NCI-H1694 treated with DMSO at 0.1 percent for 48 hours (cell line): ENCODE data around the gene OLFM1.
A peak's percentile ranks its signal among the peaks of the same experiment; 100 is the strongest.
"Not testable (repeated sequence)": the region's sequence is repeated elsewhere in the genome, so short reads cannot be mapped to it uniquely, and the experiment has no call there.

ENCODE experiments used
- DNase-seq: peaks from one replicate; lab custom pipeline; 2025; lab: John Stamatoyannopoulos, UW

The OLFM1 gene

DNA sequence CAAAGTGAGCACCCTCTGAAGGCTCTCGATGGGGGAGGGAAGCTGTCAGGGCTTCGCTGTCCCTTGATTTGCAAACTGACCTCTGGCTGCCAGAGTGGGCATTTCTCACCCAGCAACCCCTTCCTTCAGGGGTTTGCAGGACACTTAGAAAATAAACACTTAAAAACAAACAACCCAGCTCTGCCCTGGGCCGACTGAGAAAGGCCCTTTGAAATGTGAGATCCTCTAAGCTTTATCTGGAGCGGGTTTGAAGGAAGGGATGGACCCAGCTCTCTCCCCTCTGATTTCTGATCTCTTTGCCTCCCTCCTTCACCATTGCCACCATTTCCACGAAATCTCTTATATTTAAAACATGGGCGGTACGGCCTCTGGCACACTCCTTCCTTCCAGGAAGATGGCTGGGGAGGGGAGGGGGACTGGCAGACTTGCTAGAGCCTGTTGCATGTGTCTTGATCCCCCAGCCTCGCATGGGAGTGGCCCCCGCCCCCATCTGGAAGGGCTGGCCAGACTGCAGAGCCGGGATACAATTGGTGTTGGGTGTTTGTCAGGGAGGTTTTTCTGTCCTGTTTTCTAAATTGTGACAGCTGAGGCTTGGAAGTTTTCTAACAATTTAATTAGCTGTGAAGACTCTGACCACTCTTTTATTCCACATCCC lies 20.2 kb downstream of the OLFM1 start:
- no peak for DNase-seq

DNA sequence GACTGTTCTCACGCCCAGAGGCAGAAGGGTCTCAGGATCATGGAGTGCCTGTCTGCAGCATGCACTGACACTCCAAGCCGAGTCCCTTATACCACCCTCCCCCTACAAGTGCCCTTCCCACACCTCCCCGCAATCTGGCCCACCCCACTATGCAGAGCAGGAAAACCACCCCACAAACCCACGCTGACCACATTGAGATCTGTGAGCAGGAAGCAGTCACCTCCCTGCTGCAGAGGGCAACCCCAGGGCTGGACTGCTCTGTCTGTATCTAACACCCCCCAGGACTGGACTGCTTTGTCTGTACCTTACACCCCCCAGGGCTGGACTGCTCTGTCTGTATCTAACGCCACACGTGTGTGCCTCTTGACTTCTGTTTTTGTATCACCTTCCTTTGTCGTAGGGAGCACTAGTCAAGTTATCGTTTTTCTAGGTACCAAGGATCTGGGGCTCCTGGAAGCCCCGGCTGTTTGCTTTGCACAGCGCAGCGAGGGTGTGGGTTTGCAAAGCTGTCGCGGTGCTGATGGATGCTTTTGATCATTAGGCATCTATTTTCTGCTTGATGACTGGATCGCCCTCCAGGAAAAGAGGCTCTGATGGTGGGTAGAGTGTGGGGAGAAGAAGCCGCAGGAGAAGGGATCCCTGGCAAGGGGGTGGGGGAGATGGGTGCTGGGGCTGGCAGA lies 21.5 kb downstream of the OLFM1 start:
- DNase-seq = no peak

DNA sequence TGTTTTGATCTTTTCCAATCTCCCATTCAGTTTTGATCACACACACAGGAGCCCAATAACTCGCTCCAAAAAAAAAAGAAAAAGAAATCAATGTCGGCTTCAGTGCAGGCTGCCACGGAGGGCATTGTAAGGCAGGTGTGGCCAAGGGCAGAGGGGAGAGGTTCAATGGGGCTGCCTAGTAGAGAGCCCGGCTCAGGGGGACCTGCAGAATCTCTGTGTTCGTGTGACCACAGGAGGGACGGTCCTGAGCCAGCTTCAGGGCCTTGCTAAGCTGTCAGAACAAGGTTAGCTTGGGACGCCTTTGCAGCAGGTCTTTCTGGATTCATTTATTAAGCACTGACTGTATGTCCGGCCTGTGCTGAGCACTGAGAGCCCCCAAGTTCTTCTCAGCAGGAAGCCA lies 22.2 kb downstream of the OLFM1 start:
- no peak for DNase-seq

DNA sequence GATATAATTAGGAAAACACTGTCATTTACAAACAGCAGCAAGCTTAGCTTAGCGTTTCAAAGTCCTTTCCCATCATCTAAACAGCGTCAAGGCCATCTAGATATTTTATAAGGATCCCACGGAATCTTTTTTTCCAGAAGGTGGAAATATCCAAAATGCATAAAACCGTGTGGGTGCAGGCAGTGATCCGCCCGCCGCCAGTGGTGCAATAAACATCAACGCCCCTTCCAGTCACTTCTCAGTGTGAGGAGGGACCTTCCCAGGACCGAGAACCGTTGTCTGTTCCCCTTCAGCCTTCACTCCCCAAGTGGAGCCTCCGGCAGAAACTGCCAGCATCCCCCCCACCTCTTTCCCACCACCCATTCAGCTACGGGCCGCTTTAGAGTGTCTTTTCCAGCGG lies 22.9 kb downstream of the OLFM1 start:
- no peak for DNase-seq

- DNase-seq = not testable (repeated sequence)
Observed at GRCh38 chr9:135111600-135111999, 24.1 kb downstream of the OLFM1 start.

DNA sequence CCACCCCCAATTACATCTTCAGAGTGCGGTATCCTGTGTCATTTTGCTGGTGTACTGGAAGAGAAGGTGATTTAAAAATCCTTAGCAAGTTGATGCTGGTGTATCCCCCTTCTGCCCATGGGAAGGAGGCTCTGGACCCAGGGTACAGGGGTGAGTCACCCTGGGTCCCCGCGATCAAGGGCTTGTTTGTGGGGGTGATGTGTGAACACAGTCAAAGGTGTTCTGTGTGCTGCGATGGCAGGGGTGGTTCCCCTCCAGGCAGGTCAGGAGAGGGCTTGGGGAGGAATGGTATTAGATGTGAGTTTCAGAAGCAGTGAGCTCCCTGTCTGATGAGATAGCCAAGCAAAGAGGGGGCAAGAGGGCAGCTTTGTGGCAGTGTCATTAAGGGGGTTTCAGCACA lies 28.9 kb downstream of the OLFM1 start:
- DNase-seq = no peak

- no peak for DNase-seq
Observed at GRCh38 chr9:135116881-135117280, 29.4 kb downstream of the OLFM1 start.

- DNase-seq = no peak
Observed at GRCh38 chr9:135117281-135117680, 29.8 kb downstream of the OLFM1 start.

GRCh38 chr9:135119496-135120064 lies 32.1 kb downstream of the OLFM1 start:
- DNase-seq = no peak

GRCh38 chr9:135120249-135120648 lies 32.8 kb downstream of the OLFM1 start:
- no peak for DNase-seq

DNA sequence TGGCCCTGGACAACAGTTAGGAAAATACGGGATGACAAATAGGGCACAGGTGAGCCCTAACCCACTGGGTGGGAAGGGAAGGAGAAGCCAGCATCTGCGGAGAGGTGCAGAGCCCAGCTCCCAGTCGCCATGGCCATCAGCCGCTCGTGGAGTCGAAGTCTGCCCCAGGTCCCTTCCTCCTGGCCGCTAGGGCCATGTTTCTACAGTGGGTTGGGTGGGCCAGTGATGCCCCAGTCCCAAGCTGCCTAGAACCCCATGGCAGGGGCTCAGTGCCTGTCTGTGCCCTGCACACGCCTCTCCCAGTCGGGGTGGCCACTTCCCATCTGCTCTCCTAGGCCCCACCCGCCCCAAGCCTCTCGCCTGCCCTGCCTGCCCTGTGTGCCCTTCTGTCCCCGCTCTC lies 34.8 kb downstream of the OLFM1 start:
- no peak for DNase-seq

DNA sequence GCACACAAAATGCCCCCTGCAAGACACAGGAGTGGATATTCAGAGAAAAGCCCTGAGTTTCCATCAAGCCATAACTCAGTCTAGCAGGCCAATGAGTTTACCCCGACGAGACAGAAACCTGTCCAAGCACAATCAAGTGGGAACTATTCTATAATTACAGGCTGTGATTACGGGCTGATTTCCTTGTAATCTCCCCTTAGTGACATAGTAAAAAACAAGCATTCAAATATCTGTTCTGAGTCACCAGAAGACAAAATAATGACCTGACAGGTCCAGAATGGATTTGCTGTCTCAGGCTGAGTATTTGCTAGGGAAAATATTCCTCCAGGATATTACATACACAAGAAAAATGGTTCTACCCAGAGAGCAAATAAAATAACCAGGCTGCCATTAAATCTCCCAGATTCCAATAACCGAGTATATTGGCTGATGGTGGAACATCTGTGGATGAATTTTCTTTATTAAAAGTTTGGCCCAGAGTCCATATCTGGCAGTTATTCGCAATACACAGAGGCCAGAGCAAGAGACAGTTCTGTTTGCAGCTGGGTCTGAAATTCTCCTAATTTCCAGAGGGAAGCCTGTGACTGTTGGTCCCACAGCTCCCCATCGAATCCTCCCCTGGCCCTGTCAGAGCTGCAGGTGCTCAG lies 35.8 kb downstream of the OLFM1 start:
- DNase-seq = no peak

DNA sequence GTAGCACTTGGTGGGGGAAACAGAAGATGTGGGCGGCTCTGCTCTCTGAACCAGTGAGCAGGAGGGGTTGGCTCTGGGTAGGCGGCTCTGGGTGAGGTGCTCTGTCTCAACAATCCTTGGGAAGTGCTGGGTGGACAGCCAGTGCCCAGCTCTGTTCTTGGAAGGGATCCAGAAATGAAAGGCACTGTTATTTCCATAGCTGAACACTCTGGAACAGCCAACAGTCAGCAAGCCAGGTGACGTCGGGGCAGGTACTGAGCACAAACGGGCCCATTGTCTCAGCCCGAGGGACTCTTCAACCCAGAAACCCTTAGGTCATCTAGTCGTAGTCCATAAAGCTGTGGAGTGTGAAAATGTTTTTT lies 36.3 kb downstream of the OLFM1 start:
- no peak for DNase-seq

GRCh38 chr9:135126451-135127187 lies 39.2 kb downstream of the OLFM1 start:
- no peak for DNase-seq

- no peak for DNase-seq
Observed at GRCh38 chr9:135127718-135128670, 40.5 kb downstream of the OLFM1 start.

- DNase-seq = no peak
Observed at GRCh38 chr9:135129137-135129695, 41.7 kb downstream of the OLFM1 start.

DNA sequence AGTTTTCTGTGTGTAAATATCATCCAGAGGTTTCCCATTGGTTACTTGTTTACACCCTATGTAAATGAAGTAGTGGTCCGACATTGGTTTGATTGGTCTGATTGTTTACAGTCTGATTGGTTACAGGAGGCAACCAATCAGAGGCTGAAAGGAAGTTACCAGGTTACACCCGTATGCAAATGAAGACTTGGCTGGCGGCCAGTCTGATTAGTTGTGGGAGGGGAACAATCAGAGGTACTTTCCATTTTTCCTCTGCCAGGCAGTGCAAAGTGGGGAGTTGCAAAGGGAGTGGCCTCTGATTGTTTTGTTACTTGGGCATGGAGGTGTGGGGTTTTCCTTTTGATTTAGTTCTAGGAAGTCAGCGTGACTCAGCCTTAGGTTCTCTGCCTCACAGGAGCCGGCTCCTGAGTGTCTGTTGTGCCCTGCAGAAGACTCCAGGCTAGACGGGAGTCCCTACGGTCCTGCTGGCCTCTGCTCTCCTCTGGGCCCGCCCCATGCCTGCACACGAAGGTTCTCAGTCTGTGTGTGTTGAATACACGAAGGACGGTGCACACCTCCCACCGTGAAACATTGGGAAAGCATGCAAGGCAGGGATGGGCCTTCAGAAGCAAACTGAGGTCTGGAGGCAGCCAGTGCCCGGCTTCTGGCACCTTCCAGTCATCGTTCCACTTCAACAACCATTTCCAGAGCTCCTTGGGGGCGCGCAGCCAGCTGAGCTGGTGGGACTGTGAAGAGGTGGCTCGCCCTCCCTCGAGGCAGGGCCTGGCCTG lies 42.9 kb downstream of the OLFM1 start:
- peak; percentile 72 for DNase-seq

DNA sequence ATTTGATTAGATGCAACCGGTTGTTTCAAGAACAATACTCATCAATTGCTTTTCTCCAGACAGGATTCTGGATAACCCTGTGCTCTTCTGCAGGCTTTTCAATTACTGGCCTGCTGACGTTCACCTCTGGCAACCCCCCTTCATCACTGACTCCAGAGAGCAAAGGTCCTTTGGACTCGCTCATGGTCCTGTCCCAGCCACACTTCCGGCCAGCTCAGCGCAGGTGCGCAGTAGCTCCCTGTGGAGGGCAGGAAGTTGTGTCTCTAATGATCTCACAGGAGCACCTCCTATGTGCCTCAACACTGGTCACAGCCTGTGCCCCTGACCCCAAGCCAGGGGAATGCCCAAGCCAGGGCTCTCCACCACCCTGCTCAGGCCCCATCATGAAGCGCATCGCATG lies 44.0 kb downstream of the OLFM1 start:
- DNase-seq = no peak

- no peak for DNase-seq
Observed at GRCh38 chr9:135132008-135132407, 44.5 kb downstream of the OLFM1 start.
